ENCODE measurements around the gene CROCC.
"Not testable (repeated sequence)": the region's sequence is repeated elsewhere in the genome, so short reads cannot be mapped to it uniquely, and the experiment has no call there.

DNA sequence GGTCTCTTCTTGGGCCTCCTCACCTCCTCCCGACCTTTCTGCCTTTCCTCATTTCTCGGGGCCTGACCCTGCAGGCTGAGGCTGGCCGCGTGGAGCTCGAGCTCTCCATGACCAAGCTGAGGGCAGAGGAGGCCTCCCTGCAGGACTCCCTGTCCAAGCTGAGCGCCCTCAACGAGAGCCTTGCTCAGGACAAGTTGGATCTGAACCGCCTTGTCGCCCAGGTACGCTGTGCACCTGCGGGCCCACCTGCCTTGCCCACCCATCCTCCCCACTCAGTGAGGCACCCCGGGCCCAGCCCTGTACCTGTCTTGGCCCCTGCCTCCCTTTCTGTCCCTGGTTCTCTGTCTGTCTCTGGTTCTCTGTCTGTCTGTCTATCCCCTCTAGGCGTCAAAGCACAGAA lies 24.5 kb downstream of the CROCC start:
- TF ChIP-seq, protein P1, sequence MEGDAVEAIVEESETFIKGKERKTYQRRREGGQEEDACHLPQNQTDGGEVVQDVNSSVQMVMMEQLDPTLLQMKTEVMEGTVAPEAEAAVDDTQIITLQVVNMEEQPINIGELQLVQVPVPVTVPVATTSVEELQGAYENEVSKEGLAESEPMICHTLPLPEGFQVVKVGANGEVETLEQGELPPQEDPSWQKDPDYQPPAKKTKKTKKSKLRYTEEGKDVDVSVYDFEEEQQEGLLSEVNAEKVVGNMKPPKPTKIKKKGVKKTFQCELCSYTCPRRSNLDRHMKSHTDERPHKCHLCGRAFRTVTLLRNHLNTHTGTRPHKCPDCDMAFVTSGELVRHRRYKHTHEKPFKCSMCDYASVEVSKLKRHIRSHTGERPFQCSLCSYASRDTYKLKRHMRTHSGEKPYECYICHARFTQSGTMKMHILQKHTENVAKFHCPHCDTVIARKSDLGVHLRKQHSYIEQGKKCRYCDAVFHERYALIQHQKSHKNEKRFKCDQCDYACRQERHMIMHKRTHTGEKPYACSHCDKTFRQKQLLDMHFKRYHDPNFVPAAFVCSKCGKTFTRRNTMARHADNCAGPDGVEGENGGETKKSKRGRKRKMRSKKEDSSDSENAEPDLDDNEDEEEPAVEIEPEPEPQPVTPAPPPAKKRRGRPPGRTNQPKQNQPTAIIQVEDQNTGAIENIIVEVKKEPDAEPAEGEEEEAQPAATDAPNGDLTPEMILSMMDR (IDR thresholded peaks at IDR 0.05) = not testable (repeated sequence)
- not testable (repeated sequence) for TF ChIP-seq POLR2A (IDR thresholded peaks at IDR 0.05)

Measured in uterus (tissue), 2 donors.